BJ (cell line): ENCODE measurements around the gene HIGD1A. TPM values are rescaled to one million over a fixed set of nuclear protein-coding genes. Genes with fewer than 3 reads are reported as not detected.

Experiments used
- CTCF ChIA-PET: fragments of 350-600 bp; formaldehyde crosslinking; extraction: SDS; loops from one replicate; lab custom pipeline; 2021; ENCODE audit warnings: antibody characterized with exemption, inconsistent platforms; lab: Yijun Ruan, JAX
- POLR2A ChIA-PET: fragments of 300-600 bp; sonication (Branson Sonifier 250); formaldehyde crosslinking; extraction: SDS; loops from one replicate; lab custom pipeline; 2021; ENCODE audit warnings: antibody characterized with exemption; lab: Charles Lee
- DNase-seq: peaks from one replicate; pipeline ENCODE4 v3.0.0-alpha.2; 2011; ENCODE audit warnings: low read depth
- H3K27me3 ChIP-seq: 2 replicates; pipeline ENCODE4 v1.6.0; 2011; ENCODE audit warnings: low read length; ENCODE audit not compliant: control insufficient read depth, insufficient read depth
- H3K36me3 ChIP-seq: 2 replicates; pipeline ENCODE4 v1.5.1; 2011; ENCODE audit warnings: low read length; ENCODE audit not compliant: control insufficient read depth, insufficient read depth
- H3K4me3 ChIP-seq: 2 replicates; pipeline ENCODE4 v1.5.1; 2011; ENCODE audit warnings: low read depth, mild to moderate bottlenecking, control low read depth, low read length
- polyA plus RNA-seq: library from polyadenylated mRNA; depleted of rRNA; stranded (reverse); fragments of >200 nt; gene quantifications from 2 replicates; pipeline ENCODE4 v1.2.3, GENCODE V29; 2011
- TF ChIP-seq, protein P1 (sequence below): IDR thresholded peaks from 2 replicates; pipeline ENCODE4 v1.5.1; 2011; ENCODE audit warnings: low read depth, mild to moderate bottlenecking, control low read depth, inconsistent platforms, low read length, moderate library complexity; ENCODE audit not compliant: insufficient read depth

HIGD1A gene
- polyA plus RNA-seq, 1 experiment = 51.1 TPM

- H3K4me3 ChIP-seq = no peak overlapping the region
- no peaks in the 10 kb centered on the region for H3K27me3 ChIP-seq
- DNase-seq = no peak
- POLR2A ChIA-PET = no interaction called here
- CTCF ChIA-PET = interaction anchor here (1.3 kb wide), 1 partner anchor 10 kb away, joined by 4 read pairs; no protein-coding TSS in a partner anchor
- TF ChIP-seq, protein P1, sequence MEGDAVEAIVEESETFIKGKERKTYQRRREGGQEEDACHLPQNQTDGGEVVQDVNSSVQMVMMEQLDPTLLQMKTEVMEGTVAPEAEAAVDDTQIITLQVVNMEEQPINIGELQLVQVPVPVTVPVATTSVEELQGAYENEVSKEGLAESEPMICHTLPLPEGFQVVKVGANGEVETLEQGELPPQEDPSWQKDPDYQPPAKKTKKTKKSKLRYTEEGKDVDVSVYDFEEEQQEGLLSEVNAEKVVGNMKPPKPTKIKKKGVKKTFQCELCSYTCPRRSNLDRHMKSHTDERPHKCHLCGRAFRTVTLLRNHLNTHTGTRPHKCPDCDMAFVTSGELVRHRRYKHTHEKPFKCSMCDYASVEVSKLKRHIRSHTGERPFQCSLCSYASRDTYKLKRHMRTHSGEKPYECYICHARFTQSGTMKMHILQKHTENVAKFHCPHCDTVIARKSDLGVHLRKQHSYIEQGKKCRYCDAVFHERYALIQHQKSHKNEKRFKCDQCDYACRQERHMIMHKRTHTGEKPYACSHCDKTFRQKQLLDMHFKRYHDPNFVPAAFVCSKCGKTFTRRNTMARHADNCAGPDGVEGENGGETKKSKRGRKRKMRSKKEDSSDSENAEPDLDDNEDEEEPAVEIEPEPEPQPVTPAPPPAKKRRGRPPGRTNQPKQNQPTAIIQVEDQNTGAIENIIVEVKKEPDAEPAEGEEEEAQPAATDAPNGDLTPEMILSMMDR = no peak
- no peaks in the 10 kb centered on the region for H3K36me3 ChIP-seq
Measured at GRCh38 chr3:42801048-42801620, 3.2 kb downstream of the HIGD1A start.

- Histone ChIP-seq H3K27me3 (no peaks in the 10 kb centered on the region), H3K36me3 (no peaks in the 10 kb centered on the region), H3K4me3 (no peak overlapping the region)
- ChIA-PET CTCF (interaction anchor here (1.3 kb wide), 1 partner anchor 10 kb away, joined by 4 read pairs; no protein-coding TSS in a partner anchor), POLR2A (no interaction called here)
- no peak for DNase-seq
- TF ChIP-seq, protein P1 = no peak
Measured at GRCh38 chr3:42800251-42800650, 4.0 kb downstream of the HIGD1A start.

DNA sequence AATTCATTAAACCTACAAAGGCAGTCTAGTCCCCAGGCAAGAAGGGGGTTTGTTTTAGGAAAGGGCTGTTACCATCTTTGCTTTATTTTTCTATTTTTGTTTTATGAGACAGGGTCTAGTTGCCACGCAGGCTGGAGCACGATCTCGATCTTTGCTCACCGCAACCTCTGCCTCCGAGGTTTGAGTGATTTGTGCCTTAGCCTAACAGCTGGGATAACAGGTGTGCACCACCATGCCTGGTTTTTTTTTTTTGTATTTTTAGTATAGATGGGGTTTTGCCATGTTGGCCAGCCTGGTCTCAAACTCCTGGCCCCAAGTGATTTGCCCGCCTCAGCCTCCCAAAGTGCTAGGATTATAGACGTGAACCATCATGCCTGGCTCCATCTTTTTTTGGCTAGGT is 4.9 kb downstream of the HIGD1A start:
- TF ChIP-seq, protein P1 = no peak
- ChIA-PET CTCF (no interaction called here), POLR2A (no interaction called here)
- DNase-seq = no peak
- no peak overlapping the region for H3K4me3 ChIP-seq
- no peaks in the 10 kb centered on the region for H3K27me3 ChIP-seq
- H3K36me3 ChIP-seq = no peaks in the 10 kb centered on the region

DNA sequence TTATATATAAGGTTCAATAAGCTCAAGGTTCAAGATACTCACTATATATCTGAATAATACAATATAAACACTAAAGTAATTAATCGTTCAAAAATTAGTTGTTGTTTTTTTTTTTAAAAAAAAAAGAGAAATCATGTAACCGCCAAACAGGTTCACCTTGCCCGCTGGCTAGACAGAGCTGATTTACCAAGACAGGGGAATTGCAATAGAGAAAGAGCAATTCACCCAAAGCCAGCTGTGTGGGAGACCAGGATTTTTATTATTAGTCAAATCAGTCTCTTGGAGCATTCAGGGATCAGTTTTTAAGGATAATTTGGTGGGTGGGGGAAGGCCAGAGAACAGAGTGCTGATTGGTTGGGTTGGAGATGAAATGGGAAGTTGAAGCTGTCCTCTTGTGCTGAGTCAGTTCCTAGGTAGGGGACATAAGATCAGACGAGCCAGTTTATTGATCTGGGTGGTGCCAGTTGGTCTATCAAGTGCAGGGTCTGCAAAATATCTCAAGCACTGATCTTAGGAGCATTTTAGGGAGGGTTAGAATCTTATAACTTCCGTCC is 7.9 kb downstream of the HIGD1A start:
- H3K27me3 ChIP-seq = no peaks in the 10 kb centered on the region
- no peak overlapping the region for H3K4me3 ChIP-seq
- no peak for DNase-seq
- ChIA-PET POLR2A (no interaction called here), CTCF (interaction anchor here (1.0 to 2.7 kb wide), 3 partner anchors 17 to 51 kb away, joined by 3 to 10 read pairs (median 3); no protein-coding TSS in a partner anchor)
- TF ChIP-seq, protein P1 = no peak
- H3K36me3 ChIP-seq = no peaks in the 10 kb centered on the region

DNA sequence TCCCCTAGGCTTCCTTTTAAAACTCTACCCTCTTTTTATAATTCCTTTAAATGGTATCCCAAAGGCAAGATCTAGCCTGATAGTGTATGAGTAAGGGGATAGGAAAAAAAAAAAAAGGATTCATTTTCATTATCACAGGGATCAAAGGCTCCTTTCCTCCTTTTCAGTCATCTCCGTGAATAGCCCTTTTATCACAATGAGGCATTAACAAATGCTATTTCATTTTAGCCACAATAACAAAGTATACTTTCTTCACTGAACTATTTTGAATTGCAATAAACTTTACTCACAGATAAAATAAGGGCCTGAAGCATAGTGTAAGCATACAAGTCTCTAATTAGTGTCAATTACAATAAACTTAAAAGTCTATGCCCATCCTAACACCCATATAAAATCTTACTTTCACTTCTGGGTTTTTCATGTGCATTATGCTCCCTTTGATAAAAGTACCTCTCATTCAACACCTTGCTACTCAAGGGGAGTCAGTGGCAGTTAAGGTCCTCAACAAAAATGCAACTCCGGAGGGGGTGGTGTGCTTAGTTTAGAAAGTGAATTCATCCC is 8.6 kb downstream of the HIGD1A start:
- POLR2A ChIA-PET = no interaction called here
- TF ChIP-seq, protein P1 = no peak

More for the DNA sequence above, 8.6 kb downstream of the HIGD1A start:
- Histone ChIP-seq H3K4me3 (no peak overlapping the region), H3K36me3 (no peaks in the 10 kb centered on the region), H3K27me3 (no peaks in the 10 kb centered on the region)
- CTCF ChIA-PET = interaction anchor here (1.0 to 2.7 kb wide), 3 partner anchors 16 to 51 kb away, joined by 3 to 10 read pairs (median 3); no protein-coding TSS in a partner anchor
- no peak for DNase-seq
